PFSK-1 (cell line): ENCODE results near the gene CLIP1.

Experiments
- FOXP2 ChIP-seq: optimal IDR thresholded peaks from 2 replicates; pipeline ENCODE3; 2011; ENCODE audit warnings: borderline replicate concordance, control low read depth, inconsistent platforms; ENCODE audit not compliant: insufficient read depth; ENCODE audit errors: extremely low read length, extremely low read depth
- POLR2AphosphoS5 ChIP-seq: IDR thresholded peaks from 2 replicates; pipeline ENCODE4 v1.6.1; 2012; ENCODE audit warnings: low read depth, mild to moderate bottlenecking, control low read depth, low read length, moderate library complexity
- REST ChIP-seq, 2 experiments: IDR thresholded peaks; 2 replicates each; pipeline versions ENCODE4 v1.6.1 to v1.8.0; 2011 to 2012; ENCODE audit warnings: low read depth in 2 of 2, low read length in 2 of 2, control low read depth in 1 of 2, inconsistent platforms in 1 of 2, mild to moderate bottlenecking in 1 of 2, moderate library complexity in 1 of 2; ENCODE audit not compliant: insufficient read depth in 1 of 2
- SIN3A ChIP-seq: IDR thresholded peaks from 2 replicates; pipeline ENCODE4 v1.6.1; 2012; ENCODE audit warnings: mild to moderate bottlenecking, low read length, moderate library complexity, borderline replicate concordance; ENCODE audit not compliant: insufficient read depth
- TAF1 ChIP-seq: IDR thresholded peaks from 2 replicates; pipeline ENCODE4 v1.6.1; 2012; ENCODE audit warnings: low read length, control low read depth, borderline replicate concordance; ENCODE audit not compliant: insufficient read depth

CLIP1 gene

GRCh38 chr12:122282061-122282460 lies 140.4 kb downstream of the CLIP1 start:
- TF ChIP-seq SIN3A (no peak), TAF1 (no peak), POLR2AphosphoS5 (no peak), FOXP2 (no peak), REST (IDR thresholded peaks at IDR 0.05; ENCODE audit: insufficient read depth in 1 of 2, low read depth in 2 of 2, low read length in 2 of 2) (no peak)

GRCh38 chr12:122276242-122276641 lies 146.2 kb downstream of the CLIP1 start:
- TF ChIP-seq REST (IDR thresholded peaks at IDR 0.05; ENCODE audit: insufficient read depth in 1 of 2, low read depth in 2 of 2, low read length in 2 of 2) (no peak), TAF1 (no peak), POLR2AphosphoS5 (no peak), FOXP2 (no peak), SIN3A (no peak)

- TF ChIP-seq REST (IDR thresholded peaks at IDR 0.05; ENCODE audit: insufficient read depth in 1 of 2, low read depth in 2 of 2, low read length in 2 of 2), result no peak
- TF ChIP-seq TAF1, result no peak
- no peak for TF ChIP-seq POLR2AphosphoS5
- no peak for TF ChIP-seq SIN3A
- no peak for TF ChIP-seq FOXP2
These were observed 147.0 kb downstream of the CLIP1 start for GRCh38 chr12:122275459-122275858.

GRCh38 chr12:122266230-122266901 lies 156.1 kb downstream of the CLIP1 start, which contains the start of gene VPS33A:
TSS of gene VPS33A (minus strand) at chr12:122266494. CDS start at chr12:122266408, 86 bp downstream.
- TF ChIP-seq POLR2AphosphoS5 (peak; percentile 69; the same call in 1 of the 2 replicates), SIN3A (peak; percentile 98), TAF1 (peak; percentile 89), FOXP2 (peak; percentile 95), REST (IDR thresholded peaks at IDR 0.05; ENCODE audit: insufficient read depth in 1 of 2, low read depth in 2 of 2, low read length in 2 of 2) (peak in 1 of 2 experiments; percentile 46; a peak in 3 of 4 replicates)
